Measurements from ENCODE around the gene EFEMP2.

EFEMP2 gene

DNA sequence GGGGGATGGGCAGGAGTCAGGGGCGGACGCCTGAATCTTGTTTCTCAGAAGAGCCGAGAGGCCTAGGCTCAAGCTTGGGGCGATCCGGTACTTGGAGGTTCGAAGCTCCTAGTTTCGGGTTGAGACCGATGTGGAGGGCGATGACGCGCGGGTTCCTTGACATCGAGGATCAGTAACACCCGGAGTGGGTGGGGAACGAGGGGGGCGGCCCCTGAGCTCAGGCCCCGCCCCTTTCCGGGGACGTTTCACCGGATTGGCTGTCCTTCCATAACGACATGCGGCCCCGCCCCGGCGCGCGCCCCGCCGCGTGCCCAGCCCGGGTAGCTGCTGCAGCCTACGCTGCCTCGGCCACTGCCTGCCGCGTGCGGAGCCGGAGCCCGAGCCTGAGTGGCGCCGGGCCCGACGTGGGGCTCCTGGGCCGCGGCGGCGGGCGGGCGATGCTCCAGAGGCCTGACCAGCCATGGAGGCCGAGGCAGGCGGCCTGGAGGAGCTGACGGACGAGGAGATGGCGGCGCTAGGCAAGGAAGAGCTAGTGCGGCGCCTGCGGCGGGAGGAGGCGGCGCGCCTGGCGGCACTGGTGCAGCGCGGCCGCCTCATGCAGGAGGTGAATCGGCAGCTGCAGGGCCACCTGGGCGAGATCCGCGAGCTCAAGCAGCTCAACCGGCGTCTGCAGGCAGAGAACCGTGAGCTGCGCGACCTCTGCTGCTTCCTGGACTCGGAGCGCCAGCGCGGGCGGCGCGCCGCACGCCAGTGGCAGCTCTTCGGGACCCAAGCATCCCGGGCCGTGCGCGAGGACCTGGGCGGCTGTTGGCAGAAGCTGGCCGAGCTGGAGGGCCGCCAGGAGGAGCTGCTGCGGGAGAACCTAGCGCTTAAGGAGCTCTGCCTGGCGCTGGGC lies 18.0 kb upstream of the EFEMP2 start, which contains the start of gene CCDC85B:
CCDC85B (plus strand) TSS at position 350 of the 895 bp plus-strand sequence; CDS start at position 461, 111 bp downstream.
- peak; percentile 97 for DNase-seq (ENCODE audit: low read depth, low spot score)
- TF ChIP-seq, protein P1, sequence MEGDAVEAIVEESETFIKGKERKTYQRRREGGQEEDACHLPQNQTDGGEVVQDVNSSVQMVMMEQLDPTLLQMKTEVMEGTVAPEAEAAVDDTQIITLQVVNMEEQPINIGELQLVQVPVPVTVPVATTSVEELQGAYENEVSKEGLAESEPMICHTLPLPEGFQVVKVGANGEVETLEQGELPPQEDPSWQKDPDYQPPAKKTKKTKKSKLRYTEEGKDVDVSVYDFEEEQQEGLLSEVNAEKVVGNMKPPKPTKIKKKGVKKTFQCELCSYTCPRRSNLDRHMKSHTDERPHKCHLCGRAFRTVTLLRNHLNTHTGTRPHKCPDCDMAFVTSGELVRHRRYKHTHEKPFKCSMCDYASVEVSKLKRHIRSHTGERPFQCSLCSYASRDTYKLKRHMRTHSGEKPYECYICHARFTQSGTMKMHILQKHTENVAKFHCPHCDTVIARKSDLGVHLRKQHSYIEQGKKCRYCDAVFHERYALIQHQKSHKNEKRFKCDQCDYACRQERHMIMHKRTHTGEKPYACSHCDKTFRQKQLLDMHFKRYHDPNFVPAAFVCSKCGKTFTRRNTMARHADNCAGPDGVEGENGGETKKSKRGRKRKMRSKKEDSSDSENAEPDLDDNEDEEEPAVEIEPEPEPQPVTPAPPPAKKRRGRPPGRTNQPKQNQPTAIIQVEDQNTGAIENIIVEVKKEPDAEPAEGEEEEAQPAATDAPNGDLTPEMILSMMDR (IDR thresholded peaks at IDR 0.05; ENCODE audit: low read depth, low read length), result no peak
- H3K4me3 ChIP-seq (ENCODE audit: low read depth, low read length), result peak within 1 kb of the TSS; percentile 65
- in situ Hi-C loops (cut with HindIII; ENCODE audit: low sequenced_read_pairs), result no loop called here

DNA sequence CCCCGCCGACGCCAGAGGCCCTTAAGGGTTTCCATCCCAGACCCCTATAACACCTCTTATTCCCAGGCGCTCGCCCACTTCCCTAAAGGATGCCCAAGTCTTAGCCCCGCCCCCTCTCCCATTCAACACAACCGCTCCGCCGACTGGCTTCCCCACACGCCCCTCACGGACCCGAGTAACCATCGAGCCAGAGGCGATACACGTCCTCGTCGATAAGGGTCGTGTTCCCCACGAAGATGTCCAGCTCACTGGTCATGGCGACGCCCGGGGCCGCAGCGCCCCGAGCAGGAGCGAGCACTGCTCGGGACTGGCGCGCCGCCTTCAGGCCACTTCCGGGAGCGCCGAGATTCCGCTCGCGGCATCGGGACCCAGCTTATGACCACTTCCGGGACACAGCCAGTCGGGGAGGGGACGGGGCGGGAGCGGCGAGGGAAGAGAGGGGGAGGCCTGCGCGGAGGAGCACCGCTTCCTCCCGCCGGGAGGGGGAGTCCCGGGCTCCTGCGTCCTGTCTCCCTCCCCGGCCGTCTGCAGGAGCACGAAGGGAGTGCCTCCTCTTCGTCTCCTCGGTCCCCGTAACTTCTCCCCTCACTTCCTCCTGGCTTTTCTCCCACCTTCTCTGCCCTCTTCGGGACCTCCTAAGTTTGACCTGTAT lies 15.7 kb upstream of the EFEMP2 start, which contains the start of gene FIBP:
FIBP (minus strand) TSS at position 309 of the 652 bp plus-strand sequence; CDS start at position 256, 53 bp downstream.
- peak within 1 kb of the TSS; percentile 65 for H3K4me3 ChIP-seq (ENCODE audit: low read depth, low read length)
- in situ Hi-C loops (cut with HindIII; ENCODE audit: low sequenced_read_pairs), result no loop called here
- TF ChIP-seq, protein P1 (IDR thresholded peaks at IDR 0.05; ENCODE audit: low read depth, low read length), result peak; percentile 77
- peak; percentile 99 for DNase-seq (ENCODE audit: low read depth, low spot score)

DNA sequence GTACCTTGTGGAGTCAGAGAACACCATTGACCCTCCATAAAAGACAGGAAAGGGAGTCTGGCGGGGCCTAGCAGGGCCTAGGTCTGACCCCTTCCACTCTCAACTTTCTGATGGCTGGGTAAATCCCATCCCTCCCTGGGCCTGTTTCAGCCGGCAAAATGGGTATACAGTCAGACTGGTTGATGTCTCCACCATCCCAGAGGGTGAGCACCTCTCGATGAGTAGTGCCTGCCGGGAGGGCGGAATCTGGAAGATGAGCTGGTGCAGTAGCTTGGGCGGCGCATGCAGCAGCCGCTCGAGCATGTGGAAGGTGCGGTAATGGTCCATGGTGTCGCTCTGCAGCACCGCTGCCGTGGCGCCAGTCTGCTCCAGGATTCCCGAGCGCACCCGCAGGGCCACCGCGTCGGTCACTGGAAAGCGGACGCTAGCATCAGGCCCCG lies 15.1 kb upstream of the EFEMP2 start:
- DNase-seq (ENCODE audit: low read depth, low spot score), result no peak
- TF ChIP-seq, protein P1 (IDR thresholded peaks at IDR 0.05; ENCODE audit: low read depth, low read length), result no peak
- peak overlapping the region; percentile 65 for H3K4me3 ChIP-seq (ENCODE audit: low read depth, low read length)
- in situ Hi-C loops (cut with HindIII; ENCODE audit: low sequenced_read_pairs), result no loop called here

DNA sequence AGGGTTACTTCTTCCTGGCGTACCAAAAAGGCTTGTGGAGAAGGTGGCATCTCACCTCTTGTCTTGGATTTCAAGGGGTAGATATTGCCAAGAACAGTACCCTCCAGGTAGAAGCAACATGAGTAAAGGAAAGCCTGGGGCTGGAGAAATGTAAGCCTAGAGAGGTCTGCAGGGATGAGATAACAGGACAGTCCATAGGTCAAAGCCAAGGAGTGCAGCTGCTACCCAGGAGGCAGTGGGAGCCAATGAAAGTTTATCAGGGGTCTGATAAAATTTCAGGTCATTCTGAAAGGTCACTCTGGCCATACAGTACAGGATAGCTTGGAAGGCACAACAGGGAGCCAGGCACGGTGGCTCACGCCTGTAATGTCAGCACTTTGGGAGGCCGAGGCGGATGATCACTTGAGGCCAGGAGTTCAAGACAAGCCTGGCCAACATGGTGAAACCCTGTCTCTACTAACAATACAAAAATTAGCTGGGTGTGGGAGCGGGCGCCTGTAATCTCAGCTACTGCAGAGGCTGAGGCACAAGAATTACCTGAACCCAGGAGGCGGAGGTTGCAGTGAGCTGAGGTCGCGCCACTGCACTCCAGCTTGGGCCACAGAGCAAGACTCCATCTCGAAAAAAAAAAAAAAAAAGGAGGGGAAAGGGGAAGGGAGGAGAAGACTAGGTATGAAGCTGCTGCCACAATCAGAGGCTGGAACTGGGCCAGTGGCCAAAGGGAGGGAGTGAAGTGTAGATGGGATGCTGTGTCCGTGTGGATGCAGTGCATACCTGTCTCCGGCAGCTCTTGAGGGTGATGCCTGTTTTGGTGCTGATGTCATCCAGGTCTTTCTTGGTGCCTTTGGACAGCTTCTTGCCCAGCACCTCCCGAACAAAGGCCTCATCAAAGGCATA lies 14.5 kb upstream of the EFEMP2 start:
- TF ChIP-seq, protein P1 (IDR thresholded peaks at IDR 0.05; ENCODE audit: low read depth, low read length), result no peak
- DNase-seq (ENCODE audit: low read depth, low spot score), result no peak
- in situ Hi-C loops (cut with HindIII; ENCODE audit: low sequenced_read_pairs), result no loop called here
- peak overlapping the region; percentile 65 for H3K4me3 ChIP-seq (ENCODE audit: low read depth, low read length)

DNA sequence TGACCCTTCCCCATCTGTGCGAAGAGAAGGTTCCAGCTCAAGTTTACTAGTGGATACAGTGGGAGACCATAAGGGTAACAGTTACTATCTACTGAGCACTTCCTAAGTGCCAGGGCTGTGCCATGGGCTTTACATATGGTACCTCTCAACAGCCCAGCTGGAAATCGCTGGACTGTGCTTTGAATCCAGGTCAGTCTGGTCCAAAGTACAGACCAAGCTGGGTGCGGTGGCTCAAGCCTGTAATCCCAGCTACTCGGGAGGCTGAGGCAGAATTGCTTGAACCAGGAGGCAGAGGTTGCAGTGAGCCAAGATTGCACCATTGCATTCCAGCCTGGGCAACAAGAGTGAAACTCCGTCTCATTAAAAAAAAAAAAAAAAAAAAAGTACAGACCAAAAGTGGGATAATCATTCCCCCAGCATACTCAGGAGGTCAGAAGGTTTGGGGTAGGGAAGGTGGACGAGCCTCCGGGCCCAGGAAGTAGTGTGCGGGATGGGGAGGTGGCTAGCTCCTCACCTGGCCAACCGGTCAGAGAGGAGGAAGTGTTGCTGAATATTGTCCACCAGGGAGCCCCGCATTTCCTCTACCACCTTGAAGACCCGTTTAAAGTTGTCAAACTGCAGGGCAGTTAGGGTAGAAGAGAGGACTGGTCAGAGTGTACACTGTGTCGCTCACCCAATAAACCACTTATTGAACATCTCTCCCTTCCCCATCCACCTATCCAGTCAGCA lies 13.4 kb upstream of the EFEMP2 start:
- in situ Hi-C loops (cut with HindIII; ENCODE audit: low sequenced_read_pairs), result no loop called here
- DNase-seq (ENCODE audit: low read depth, low spot score), result no peak
- H3K4me3 ChIP-seq (ENCODE audit: low read depth, low read length), result no peak overlapping the region
- TF ChIP-seq, protein P1 (IDR thresholded peaks at IDR 0.05; ENCODE audit: low read depth, low read length), result no peak
